Occipital lobe (tissue), 2 donors: ENCODE results near the gene GBA2. TPM values are rescaled to one million over a fixed set of nuclear protein-coding genes. Genes with fewer than 3 reads are reported as not detected.

Experiments
- DNase-seq: peaks from one replicate; lab custom pipeline; 2025; lab: John Stamatoyannopoulos, UW
- total RNA-seq: library from RNA; depleted of rRNA; stranded (reverse); fragments of >200 nt; gene quantifications from one replicate; pipeline ENCODE4 v1.2.3, GENCODE V29; 2014

The GBA2 gene
- total RNA-seq = 45.2 TPM

DNA sequence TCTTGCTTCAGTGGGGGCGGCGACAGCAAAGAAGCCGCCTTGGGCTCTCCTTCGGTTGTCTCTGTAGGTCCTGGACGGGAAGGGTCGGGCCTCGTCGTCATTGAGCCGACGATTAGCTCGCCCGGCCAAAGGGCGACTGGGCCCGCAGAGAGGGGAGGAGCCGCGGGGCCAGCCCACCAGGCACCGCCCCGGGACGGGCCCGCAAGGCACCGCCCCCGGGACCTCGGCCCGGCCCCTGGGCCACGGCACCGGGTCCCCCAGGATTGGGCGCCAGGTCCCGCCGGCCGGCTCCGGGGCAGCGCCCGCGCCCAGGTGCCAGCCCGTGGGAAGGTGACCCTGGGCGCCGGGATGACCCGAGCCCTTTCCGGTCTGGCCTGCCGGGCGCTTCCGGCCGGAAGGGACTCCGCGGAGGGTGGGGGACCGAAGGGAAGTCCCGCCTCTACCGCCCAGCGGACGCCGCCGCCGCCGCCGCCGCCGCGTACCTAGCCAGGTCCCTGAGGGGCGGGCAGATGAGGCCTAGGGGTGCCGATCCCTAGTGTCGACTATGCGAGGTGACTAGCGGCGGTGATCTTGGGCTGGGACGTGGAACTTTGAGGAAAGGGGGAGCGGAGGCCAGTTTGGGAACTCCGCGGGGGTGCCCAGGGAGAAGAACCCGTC lies at the start of gene GBA2, which contains the start of gene RGP1:
GBA2 (minus strand) TSS at position 371 of the 657 bp plus-strand sequence. CDS start 524 bp downstream, outside the sequence.
RGP1 (plus strand) TSS at position 430 of the 657 bp plus-strand sequence. CDS start 469 bp downstream, outside the sequence.
- peak; percentile 83 for DNase-seq

DNA sequence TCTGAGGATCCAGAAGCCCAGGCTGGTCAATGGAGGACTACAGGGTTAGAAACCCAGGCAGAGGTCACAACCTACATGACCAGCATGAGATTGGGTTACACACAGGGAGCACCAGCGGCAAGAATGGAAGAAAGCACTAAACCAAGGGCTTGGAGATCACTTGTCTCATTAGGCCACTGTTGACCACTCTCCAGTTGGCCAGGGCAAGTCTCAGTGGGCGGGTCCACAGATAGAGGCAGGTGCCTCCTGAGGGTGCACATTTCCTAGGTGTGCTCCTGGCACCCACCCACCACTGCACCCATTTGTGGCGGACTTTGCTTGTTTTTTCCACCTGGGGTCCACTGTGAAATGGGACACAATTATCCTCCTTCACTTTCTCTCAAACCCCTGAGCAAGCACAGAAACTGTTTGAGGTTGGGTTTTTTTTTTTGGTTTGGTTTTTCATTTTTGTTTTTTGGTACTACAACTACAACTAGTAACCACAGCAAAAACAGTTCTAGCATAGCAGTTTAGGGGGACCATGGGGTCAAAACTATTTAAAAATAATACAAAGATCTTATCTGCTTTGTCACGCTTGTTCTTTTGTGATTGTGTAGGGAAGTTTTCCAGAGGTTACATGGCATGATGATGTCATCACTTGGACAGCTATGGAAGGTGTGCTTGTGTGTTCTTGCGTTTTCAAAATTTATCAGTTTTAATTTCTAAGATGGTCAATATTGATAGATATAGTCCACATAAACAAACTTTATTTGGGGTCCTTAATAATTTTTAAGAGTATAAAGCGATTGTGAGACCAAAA lies 48.5 kb upstream of the GBA2 start:
- no peak for DNase-seq

DNA sequence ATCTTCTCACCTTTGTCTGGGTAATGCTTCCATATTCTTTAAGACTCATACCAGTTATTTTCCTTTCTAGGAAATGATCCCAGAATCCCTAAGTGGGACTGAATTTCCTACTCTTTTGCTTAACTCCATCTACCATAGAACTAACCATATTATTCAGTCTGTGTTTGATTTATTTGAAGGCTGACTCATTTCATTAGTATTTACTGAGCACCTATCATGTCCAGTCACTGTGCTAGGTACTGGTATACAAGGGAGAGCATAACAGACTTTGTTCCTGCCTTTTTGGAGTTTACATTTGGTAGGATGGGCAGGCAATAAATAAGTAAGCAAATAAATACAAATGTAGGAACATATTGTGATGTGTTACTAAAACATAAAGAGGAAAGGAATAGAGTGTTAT lies 46.7 kb upstream of the GBA2 start:
- no peak for DNase-seq

DNA sequence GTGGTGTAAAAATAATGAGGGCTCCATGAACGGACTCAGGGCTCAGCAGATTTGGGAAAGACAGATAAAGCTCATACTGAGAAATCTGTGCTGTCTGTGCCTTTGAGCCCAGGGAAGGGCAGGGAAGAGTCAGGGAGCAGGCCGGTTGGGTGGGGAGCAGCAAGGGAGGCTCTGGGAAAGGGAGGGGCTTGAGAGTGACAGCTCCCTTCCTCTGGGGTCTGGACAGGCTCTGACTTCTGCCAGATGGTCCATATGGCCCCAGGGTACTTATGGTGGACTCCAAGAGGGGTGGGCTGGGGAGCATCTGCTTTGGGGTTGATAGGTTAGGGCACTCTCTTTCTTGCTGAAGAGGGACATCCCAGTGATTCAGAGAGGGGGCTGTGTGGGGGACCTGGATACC lies 44.4 kb upstream of the GBA2 start:
- DNase-seq = no peak

GRCh38 chr9:35792826-35793225 lies 43.8 kb upstream of the GBA2 start:
- DNase-seq = no peak

- no peak for DNase-seq
Measured at GRCh38 chr9:35792024-35792813, 43.2 kb upstream of the GBA2 start.

- no peak for DNase-seq
Measured at GRCh38 chr9:35791297-35791921, 42.4 kb upstream of the GBA2 start, which contains the start of gene NPR2. TSS of gene NPR2 (plus strand) at chr9:35791591. CDS start at chr9:35792409, 818 bp downstream.

- peak; percentile 75 for DNase-seq
Measured at GRCh38 chr9:35790385-35791296, 41.6 kb upstream of the GBA2 start.

GRCh38 chr9:35790025-35790384 lies 41.0 kb upstream of the GBA2 start:
- DNase-seq = no peak

GRCh38 chr9:35789541-35789940 lies 40.5 kb upstream of the GBA2 start:
- DNase-seq = no peak

- DNase-seq = no peak
Measured at GRCh38 chr9:35783418-35783817, 34.4 kb upstream of the GBA2 start.

- no peak for DNase-seq
Measured at GRCh38 chr9:35781066-35781465, 32.0 kb upstream of the GBA2 start.

DNA sequence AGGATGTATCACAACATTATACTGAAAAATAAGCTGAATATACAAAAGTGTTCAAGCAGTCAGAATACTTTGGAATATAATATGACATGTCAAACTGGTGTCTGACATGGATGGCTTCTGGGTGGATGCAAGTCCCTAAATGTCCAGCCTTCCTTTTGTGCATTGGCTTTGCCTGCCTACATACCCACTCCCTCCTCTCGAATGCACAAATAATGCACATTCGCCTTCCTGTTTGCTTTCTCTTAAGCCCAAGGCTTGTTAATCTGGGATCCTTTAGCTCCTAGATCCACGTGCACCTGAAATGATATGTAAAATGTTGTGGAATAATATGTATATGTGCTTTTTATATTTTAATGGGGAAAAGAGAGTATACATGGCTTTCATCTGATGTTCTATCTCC lies 29.5 kb upstream of the GBA2 start:
- no peak for DNase-seq

DNA sequence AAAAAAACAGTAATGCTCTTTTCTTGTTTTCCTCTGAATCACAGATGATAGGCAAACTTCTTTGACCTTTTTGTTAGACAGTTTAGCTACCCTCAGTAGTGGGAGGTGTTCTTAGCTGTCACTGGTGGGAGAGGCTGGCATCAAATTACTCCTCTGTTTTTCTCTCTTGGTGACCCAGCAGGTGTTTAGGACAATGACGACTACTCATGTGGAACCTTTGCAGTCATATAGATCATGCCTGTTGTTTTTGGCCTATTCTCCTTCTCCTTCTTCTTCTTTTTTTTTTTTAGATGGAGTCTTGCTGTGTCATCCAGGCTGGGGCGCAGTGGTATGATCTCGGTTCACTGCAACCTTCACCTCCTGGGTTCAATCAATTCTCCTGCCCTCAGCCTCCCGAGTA lies 27.0 kb upstream of the GBA2 start:
- DNase-seq = no peak

GRCh38 chr9:35774907-35775635 lies 26.0 kb upstream of the GBA2 start:
- no peak for DNase-seq

GRCh38 chr9:35771943-35772342 lies 22.9 kb upstream of the GBA2 start:
- no peak for DNase-seq

- DNase-seq = no peak
Measured at GRCh38 chr9:35771534-35771933, 22.5 kb upstream of the GBA2 start.

GRCh38 chr9:35771075-35771433 lies 22.0 kb upstream of the GBA2 start:
- DNase-seq = no peak

- DNase-seq = no peak
Measured at GRCh38 chr9:35769763-35770162, 20.7 kb upstream of the GBA2 start.

GRCh38 chr9:35767458-35767857 lies 18.4 kb upstream of the GBA2 start:
- DNase-seq = no peak
